ENCODE data around the gene MYO3B. TPM values are rescaled to one million over a fixed set of nuclear protein-coding genes. Genes with fewer than 3 reads are reported as not detected.

MYO3B gene
- total RNA-seq, 1 experiment from 2014 or later = 0.50 TPM

DNA sequence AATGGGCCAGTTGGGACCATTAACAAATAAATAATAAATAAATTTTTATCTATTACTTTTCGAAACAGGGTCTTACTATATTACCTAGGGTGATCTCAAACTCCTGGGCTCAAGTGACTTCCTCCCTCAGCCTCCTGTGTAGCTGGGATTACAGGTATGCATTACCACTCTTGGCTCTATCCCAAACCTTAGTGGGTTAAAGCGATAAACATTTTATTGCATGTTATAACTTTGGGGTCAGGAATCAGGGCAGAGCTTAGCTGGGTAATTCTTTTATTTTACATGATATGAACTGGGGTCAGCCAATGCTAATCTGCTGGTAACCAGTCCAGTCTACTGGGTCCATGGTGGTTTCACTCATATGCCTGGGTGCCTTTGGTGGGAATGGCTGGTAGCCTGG lies 127.8 kb downstream of the MYO3B start:
- DNase-seq (ENCODE audit: low spot score) (no peak), ATAC-seq (no peak)
- H3K36me3 Mint-ChIP-seq = no peaks in the 10 kb centered on the region
- no peak overlapping the region for H3K27ac Mint-ChIP-seq
- H3K4me1 Mint-ChIP-seq = peaks cover 10% of the 10 kb centered on the region; the same call in 1 of the 2 replicates
- H3K9me3 Mint-ChIP-seq = no peaks in the 10 kb centered on the region
- ChIA-PET CTCF (no interaction called here), POLR2A (interaction anchor here (0.6 kb wide), 1 partner anchor 70 kb away, joined by 3 read pairs; no protein-coding TSS in a partner anchor)
- TF ChIP-seq OVOL2 (CRISPR knock-in tag; IDR thresholded peaks at IDR 0.05; ENCODE audit: borderline replicate concordance) = no peak
- no peak for TF ChIP-seq TEAD4 (CRISPR knock-in tag; IDR thresholded peaks at IDR 0.05)
- TF ChIP-seq RORB (CRISPR knock-in tag; IDR thresholded peaks at IDR 0.05) = no peak
- TF ChIP-seq, protein P1, sequence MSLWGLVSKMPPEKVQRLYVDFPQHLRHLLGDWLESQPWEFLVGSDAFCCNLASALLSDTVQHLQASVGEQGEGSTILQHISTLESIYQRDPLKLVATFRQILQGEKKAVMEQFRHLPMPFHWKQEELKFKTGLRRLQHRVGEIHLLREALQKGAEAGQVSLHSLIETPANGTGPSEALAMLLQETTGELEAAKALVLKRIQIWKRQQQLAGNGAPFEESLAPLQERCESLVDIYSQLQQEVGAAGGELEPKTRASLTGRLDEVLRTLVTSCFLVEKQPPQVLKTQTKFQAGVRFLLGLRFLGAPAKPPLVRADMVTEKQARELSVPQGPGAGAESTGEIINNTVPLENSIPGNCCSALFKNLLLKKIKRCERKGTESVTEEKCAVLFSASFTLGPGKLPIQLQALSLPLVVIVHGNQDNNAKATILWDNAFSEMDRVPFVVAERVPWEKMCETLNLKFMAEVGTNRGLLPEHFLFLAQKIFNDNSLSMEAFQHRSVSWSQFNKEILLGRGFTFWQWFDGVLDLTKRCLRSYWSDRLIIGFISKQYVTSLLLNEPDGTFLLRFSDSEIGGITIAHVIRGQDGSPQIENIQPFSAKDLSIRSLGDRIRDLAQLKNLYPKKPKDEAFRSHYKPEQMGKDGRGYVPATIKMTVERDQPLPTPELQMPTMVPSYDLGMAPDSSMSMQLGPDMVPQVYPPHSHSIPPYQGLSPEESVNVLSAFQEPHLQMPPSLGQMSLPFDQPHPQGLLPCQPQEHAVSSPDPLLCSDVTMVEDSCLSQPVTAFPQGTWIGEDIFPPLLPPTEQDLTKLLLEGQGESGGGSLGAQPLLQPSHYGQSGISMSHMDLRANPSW (CRISPR knock-in tag; conservative IDR thresholded peaks at IDR 0.05; ENCODE audit: low read depth) = no peak
- no peak overlapping the region for H3K4me3 Mint-ChIP-seq
- H3K27me3 Mint-ChIP-seq (ENCODE audit: low read depth) = no peaks in the 10 kb centered on the region

DNA sequence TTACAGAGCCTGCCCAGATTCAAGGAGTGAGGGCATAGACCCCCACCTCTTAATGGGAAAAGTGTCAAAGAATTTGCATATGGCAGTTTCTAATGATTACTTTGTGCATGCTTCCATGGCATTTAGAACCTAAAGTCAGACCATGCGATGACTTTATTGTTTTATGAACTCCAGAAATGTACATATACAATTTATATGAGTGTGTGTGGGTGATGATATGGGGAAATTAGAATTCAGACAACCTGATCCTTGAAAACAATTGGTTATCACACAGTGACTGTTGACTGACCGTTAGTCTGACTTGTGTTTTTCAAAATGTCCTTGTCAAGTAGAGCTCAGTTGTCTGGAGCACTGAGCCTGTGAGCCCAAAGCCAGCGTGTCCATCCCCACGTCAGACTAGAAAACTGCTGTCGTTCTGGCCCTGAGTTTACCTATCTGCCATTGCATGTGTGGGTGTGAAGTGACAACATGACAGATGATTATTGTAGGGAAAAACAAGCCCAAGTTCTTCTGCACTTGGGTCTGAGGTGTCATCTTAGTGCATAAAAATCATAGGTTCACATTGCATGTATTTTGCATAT lies 128.4 kb downstream of the MYO3B start:
- ATAC-seq (no peak), DNase-seq (ENCODE audit: low spot score) (no peak)
- POLR2A ChIA-PET = interaction anchor here (0.6 kb wide), 1 partner anchor 71 kb away, joined by 3 read pairs; no protein-coding TSS in a partner anchor
- Mint-ChIP-seq H3K27me3 (ENCODE audit: low read depth) (no peaks in the 10 kb centered on the region), H3K4me1 (peaks cover 10% of the 10 kb centered on the region; the same call in 1 of the 2 replicates), H3K36me3 (no peaks in the 10 kb centered on the region), H3K27ac (no peak overlapping the region), H3K4me3 (no peak overlapping the region), H3K9me3 (no peaks in the 10 kb centered on the region)
- CTCF ChIA-PET = no interaction called here
- no peak for TF ChIP-seq NFATC4 (CRISPR knock-in tag; IDR thresholded peaks at IDR 0.05)
- no peak for TF ChIP-seq SMAD3 (CRISPR knock-in tag; IDR thresholded peaks at IDR 0.05; ENCODE audit: borderline replicate concordance)
- TF ChIP-seq FOXK1 (CRISPR knock-in tag; IDR thresholded peaks at IDR 0.05) = no peak
- TF ChIP-seq MYBL2 (CRISPR knock-in tag; IDR thresholded peaks at IDR 0.05) = no peak
- no peak for TF ChIP-seq ZNF423 (CRISPR knock-in tag; IDR thresholded peaks at IDR 0.05)
- TF ChIP-seq ZNF219 (CRISPR knock-in tag; IDR thresholded peaks at IDR 0.05; ENCODE audit: borderline replicate concordance) = no peak
- TF ChIP-seq, protein P2, sequence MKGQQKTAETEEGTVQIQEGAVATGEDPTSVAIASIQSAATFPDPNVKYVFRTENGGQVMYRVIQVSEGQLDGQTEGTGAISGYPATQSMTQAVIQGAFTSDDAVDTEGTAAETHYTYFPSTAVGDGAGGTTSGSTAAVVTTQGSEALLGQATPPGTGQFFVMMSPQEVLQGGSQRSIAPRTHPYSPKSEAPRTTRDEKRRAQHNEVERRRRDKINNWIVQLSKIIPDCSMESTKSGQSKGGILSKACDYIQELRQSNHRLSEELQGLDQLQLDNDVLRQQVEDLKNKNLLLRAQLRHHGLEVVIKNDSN (CRISPR knock-in tag; IDR thresholded peaks at IDR 0.05) = no peak
- TF ChIP-seq, protein P1 (CRISPR knock-in tag; conservative IDR thresholded peaks at IDR 0.05; ENCODE audit: low read depth) = no peak
- TF ChIP-seq, protein P3, sequence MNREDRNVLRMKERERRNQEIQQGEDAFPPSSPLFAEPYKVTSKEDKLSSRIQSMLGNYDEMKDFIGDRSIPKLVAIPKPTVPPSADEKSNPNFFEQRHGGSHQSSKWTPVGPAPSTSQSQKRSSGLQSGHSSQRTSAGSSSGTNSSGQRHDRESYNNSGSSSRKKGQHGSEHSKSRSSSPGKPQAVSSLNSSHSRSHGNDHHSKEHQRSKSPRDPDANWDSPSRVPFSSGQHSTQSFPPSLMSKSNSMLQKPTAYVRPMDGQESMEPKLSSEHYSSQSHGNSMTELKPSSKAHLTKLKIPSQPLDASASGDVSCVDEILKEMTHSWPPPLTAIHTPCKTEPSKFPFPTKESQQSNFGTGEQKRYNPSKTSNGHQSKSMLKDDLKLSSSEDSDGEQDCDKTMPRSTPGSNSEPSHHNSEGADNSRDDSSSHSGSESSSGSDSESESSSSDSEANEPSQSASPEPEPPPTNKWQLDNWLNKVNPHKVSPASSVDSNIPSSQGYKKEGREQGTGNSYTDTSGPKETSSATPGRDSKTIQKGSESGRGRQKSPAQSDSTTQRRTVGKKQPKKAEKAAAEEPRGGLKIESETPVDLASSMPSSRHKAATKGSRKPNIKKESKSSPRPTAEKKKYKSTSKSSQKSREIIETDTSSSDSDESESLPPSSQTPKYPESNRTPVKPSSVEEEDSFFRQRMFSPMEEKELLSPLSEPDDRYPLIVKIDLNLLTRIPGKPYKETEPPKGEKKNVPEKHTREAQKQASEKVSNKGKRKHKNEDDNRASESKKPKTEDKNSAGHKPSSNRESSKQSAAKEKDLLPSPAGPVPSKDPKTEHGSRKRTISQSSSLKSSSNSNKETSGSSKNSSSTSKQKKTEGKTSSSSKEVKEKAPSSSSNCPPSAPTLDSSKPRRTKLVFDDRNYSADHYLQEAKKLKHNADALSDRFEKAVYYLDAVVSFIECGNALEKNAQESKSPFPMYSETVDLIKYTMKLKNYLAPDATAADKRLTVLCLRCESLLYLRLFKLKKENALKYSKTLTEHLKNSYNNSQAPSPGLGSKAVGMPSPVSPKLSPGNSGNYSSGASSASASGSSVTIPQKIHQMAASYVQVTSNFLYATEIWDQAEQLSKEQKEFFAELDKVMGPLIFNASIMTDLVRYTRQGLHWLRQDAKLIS (CRISPR knock-in tag; IDR thresholded peaks at IDR 0.05; ENCODE audit: borderline replicate concordance) = no peak
- TF ChIP-seq, protein P4, sequence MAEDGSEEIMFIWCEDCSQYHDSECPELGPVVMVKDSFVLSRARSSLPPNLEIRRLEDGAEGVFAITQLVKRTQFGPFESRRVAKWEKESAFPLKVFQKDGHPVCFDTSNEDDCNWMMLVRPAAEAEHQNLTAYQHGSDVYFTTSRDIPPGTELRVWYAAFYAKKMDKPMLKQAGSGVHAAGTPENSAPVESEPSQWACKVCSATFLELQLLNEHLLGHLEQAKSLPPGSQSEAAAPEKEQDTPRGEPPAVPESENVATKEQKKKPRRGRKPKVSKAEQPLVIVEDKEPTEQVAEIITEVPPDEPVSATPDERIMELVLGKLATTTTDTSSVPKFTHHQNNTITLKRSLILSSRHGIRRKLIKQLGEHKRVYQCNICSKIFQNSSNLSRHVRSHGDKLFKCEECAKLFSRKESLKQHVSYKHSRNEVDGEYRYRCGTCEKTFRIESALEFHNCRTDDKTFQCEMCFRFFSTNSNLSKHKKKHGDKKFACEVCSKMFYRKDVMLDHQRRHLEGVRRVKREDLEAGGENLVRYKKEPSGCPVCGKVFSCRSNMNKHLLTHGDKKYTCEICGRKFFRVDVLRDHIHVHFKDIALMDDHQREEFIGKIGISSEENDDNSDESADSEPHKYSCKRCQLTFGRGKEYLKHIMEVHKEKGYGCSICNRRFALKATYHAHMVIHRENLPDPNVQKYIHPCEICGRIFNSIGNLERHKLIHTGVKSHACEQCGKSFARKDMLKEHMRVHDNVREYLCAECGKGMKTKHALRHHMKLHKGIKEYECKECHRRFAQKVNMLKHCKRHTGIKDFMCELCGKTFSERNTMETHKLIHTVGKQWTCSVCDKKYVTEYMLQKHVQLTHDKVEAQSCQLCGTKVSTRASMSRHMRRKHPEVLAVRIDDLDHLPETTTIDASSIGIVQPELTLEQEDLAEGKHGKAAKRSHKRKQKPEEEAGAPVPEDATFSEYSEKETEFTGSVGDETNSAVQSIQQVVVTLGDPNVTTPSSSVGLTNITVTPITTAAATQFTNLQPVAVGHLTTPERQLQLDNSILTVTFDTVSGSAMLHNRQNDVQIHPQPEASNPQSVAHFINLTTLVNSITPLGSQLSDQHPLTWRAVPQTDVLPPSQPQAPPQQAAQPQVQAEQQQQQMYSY (CRISPR knock-in tag; IDR thresholded peaks at IDR 0.05) = no peak
- no peak for TF ChIP-seq MXD4 (CRISPR knock-in tag; IDR thresholded peaks at IDR 0.05; ENCODE audit: borderline replicate concordance)
- no peak for TF ChIP-seq ZNF121 (CRISPR knock-in tag; IDR thresholded peaks at IDR 0.05)
- no peak for TF ChIP-seq HMGA2 (CRISPR knock-in tag; IDR thresholded peaks at IDR 0.05)
- no peak for TF ChIP-seq GRHL2 (CRISPR knock-in tag; IDR thresholded peaks at IDR 0.05; ENCODE audit: insufficient replicate concordance, severe bottlenecking)
- no peak for TF ChIP-seq NFYB (CRISPR knock-in tag; conservative IDR thresholded peaks at IDR 0.05; ENCODE audit: low read depth)
- TF ChIP-seq ETV6 (CRISPR knock-in tag; IDR thresholded peaks at IDR 0.05) = no peak

All from WTC11 (cell line).